ENCODE results near the gene ZNF334. TPM values are rescaled to one million over a fixed set of nuclear protein-coding genes. Genes with fewer than 3 reads are reported as not detected.

Gene ZNF334
- polyA plus RNA-seq, 1 donor (not counting 4 experiments of a cell fraction or from before 2014, with no cell fraction given): 1.3 TPM

DNA sequence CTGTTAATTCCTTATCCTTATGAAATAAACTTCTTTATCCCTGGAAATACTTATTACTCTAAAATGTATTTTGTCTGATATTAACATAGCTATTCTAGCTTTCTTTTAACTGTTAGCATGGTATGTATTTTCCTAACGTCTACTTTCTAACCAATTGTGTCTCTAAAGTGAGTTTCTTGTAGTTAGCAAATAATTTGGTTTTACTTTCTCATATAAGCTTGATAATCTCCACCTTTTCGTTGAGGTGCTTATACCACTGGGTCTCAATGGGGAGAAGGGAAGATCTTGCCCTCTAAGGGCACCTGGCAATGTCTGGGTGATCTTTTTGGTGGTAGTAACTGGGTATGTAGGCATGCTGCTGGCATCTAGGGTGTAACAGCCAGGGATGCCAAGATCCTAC is 25.7 kb downstream of the ZNF334 start:
- Histone ChIP-seq H3K79me2 (ENCODE audit: control insufficient read depth, insufficient read depth, low read length) (no peaks in the 10 kb centered on the region), H3K27ac (ENCODE audit: control insufficient read depth, insufficient read depth, low read length) (no peak overlapping the region), H3K36me3 (ENCODE audit: control insufficient read depth in 2 of 2, extremely low read depth in 1 of 2, insufficient read depth in 2 of 2, low read length in 2 of 2) (no peaks in the 10 kb centered on the region), H3K4me3 (ENCODE audit: control insufficient read depth in 2 of 3, extremely low read depth in 1 of 3, insufficient read depth in 2 of 3, low read depth in 1 of 3, low read length in 3 of 3) (no peak overlapping the region), H3K9me3 (ENCODE audit: control insufficient read depth, low read depth, low read length) (no peaks in the 10 kb centered on the region), H4K20me1 (ENCODE audit: control insufficient read depth, extremely low read depth, insufficient read depth, low read length) (no peaks in the 10 kb centered on the region), H3K27me3 (ENCODE audit: control insufficient read depth, extremely low read depth, insufficient read depth, low read length) (peaks cover 2% of the 10 kb centered on the region), H2AFZ (ENCODE audit: control insufficient read depth, low read length) (no peak overlapping the region), H3K9me1 (ENCODE audit: control insufficient read depth, extremely low read depth, insufficient read depth, low read length) (no peaks in the 10 kb centered on the region), H3K4me1 (ENCODE audit: control insufficient read depth, extremely low read depth, insufficient read depth, low read length) (no peaks in the 10 kb centered on the region), H3K9ac (ENCODE audit: control insufficient read depth, extremely low read depth, insufficient read depth, low read length) (no peak overlapping the region), H3K4me2 (ENCODE audit: control insufficient read depth, extremely low read depth, insufficient read depth, low read depth, low read length) (no peak overlapping the region)
- DNase-seq (ENCODE audit: low read depth, low spot score) (no peak), FAIRE-seq (no peak)
- dilution Hi-C loops (cut with MboI; ENCODE audit: extremely low pct_ligation_motif_present, low sequenced_read_pairs): no loop called here
- no peak for TF ChIP-seq EZH2 (IDR thresholded peaks at IDR 0.05; ENCODE audit: low read length)

DNA sequence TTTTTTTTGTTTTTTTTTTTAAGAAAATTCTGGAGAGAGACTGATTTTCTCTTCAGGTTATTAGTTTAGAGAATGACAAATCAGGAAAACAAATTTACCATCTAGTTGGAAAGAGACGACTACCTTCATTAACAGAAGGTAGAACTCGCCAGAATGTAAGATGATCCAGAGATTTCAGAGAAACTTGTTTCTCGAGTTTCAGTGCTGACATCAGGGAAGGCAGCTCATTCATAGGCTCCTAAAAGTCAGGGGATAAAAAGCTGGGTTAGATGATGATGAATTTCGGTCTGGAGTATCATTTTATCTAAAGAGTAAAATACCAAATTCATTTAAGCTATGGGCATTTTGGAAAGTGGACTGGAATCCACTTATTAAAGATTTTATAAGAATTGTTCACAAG is 27.9 kb downstream of the ZNF334 start:
- FAIRE-seq (no peak), DNase-seq (ENCODE audit: low read depth, low spot score) (no peak)
- TF ChIP-seq, protein P1, sequence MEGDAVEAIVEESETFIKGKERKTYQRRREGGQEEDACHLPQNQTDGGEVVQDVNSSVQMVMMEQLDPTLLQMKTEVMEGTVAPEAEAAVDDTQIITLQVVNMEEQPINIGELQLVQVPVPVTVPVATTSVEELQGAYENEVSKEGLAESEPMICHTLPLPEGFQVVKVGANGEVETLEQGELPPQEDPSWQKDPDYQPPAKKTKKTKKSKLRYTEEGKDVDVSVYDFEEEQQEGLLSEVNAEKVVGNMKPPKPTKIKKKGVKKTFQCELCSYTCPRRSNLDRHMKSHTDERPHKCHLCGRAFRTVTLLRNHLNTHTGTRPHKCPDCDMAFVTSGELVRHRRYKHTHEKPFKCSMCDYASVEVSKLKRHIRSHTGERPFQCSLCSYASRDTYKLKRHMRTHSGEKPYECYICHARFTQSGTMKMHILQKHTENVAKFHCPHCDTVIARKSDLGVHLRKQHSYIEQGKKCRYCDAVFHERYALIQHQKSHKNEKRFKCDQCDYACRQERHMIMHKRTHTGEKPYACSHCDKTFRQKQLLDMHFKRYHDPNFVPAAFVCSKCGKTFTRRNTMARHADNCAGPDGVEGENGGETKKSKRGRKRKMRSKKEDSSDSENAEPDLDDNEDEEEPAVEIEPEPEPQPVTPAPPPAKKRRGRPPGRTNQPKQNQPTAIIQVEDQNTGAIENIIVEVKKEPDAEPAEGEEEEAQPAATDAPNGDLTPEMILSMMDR (optimal IDR thresholded peaks at IDR 0.05 in 1 of 3, IDR thresholded peaks at IDR 0.05 in 1 of 3, conservative IDR thresholded peaks at IDR 0.05 in 1 of 3; ENCODE audit: extremely low read depth in 1 of 3, insufficient read depth in 2 of 3, low read length in 3 of 3): no peak
- no peak for TF ChIP-seq EZH2 (IDR thresholded peaks at IDR 0.05; ENCODE audit: low read length)
- Histone ChIP-seq H3K4me1 (ENCODE audit: control insufficient read depth, extremely low read depth, insufficient read depth, low read length) (no peaks in the 10 kb centered on the region), H3K9ac (ENCODE audit: control insufficient read depth, extremely low read depth, insufficient read depth, low read length) (no peak overlapping the region), H3K4me2 (ENCODE audit: control insufficient read depth, extremely low read depth, insufficient read depth, low read depth, low read length) (no peak overlapping the region), H3K27ac (ENCODE audit: control insufficient read depth, insufficient read depth, low read length) (no peak overlapping the region), H3K79me2 (ENCODE audit: control insufficient read depth, insufficient read depth, low read length) (no peaks in the 10 kb centered on the region), H3K4me3 (ENCODE audit: control insufficient read depth in 2 of 3, extremely low read depth in 1 of 3, insufficient read depth in 2 of 3, low read depth in 1 of 3, low read length in 3 of 3) (no peak overlapping the region), H3K9me3 (ENCODE audit: control insufficient read depth, low read depth, low read length) (no peaks in the 10 kb centered on the region), H3K27me3 (ENCODE audit: control insufficient read depth, extremely low read depth, insufficient read depth, low read length) (peaks cover 2% of the 10 kb centered on the region), H3K36me3 (ENCODE audit: control insufficient read depth in 2 of 2, extremely low read depth in 1 of 2, insufficient read depth in 2 of 2, low read length in 2 of 2) (no peaks in the 10 kb centered on the region), H2AFZ (ENCODE audit: control insufficient read depth, low read length) (no peak overlapping the region), H4K20me1 (ENCODE audit: control insufficient read depth, extremely low read depth, insufficient read depth, low read length) (no peaks in the 10 kb centered on the region), H3K9me1 (ENCODE audit: control insufficient read depth, extremely low read depth, insufficient read depth, low read length) (no peaks in the 10 kb centered on the region)
- dilution Hi-C loops (cut with MboI; ENCODE audit: extremely low pct_ligation_motif_present, low sequenced_read_pairs): no loop called here

DNA sequence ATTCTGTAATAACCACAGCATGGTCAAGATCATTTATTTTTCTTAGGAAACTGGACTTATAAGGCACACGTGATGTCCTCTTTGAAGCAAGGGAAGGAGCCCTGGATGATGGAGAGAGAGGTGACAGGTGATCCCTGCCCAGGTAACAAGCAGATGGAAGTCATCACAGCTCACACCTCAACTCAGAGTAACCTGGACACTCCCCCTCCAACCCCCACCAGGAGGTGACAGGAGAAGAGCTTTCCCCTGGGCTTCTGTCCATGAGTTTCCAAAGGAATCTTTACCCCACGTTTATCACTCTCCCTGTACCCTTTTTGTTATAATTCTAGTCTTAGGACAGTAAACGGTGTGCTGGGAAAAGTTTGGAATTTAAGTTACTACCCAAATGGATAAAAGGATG is 28.4 kb downstream of the ZNF334 start:
- no peak overlapping the region for H3K4me2 ChIP-seq (ENCODE audit: control insufficient read depth, extremely low read depth, insufficient read depth, low read depth, low read length)
- H3K9me1 ChIP-seq (ENCODE audit: control insufficient read depth, extremely low read depth, insufficient read depth, low read length): no peaks in the 10 kb centered on the region
- dilution Hi-C loops (cut with MboI; ENCODE audit: extremely low pct_ligation_motif_present, low sequenced_read_pairs): no loop called here
- no peak overlapping the region for H3K27ac ChIP-seq (ENCODE audit: control insufficient read depth, insufficient read depth, low read length)
- H3K36me3 ChIP-seq (ENCODE audit: control insufficient read depth in 2 of 2, extremely low read depth in 1 of 2, insufficient read depth in 2 of 2, low read length in 2 of 2): no peaks in the 10 kb centered on the region
- DNase-seq (ENCODE audit: low read depth, low spot score): no peak
- no peaks in the 10 kb centered on the region for H3K4me1 ChIP-seq (ENCODE audit: control insufficient read depth, extremely low read depth, insufficient read depth, low read length)
- no peak overlapping the region for H3K4me3 ChIP-seq (ENCODE audit: control insufficient read depth in 2 of 3, extremely low read depth in 1 of 3, insufficient read depth in 2 of 3, low read depth in 1 of 3, low read length in 3 of 3)
- H2AFZ ChIP-seq (ENCODE audit: control insufficient read depth, low read length): no peak overlapping the region
- no peaks in the 10 kb centered on the region for H4K20me1 ChIP-seq (ENCODE audit: control insufficient read depth, extremely low read depth, insufficient read depth, low read length)
- peaks cover 2% of the 10 kb centered on the region for H3K27me3 ChIP-seq (ENCODE audit: control insufficient read depth, extremely low read depth, insufficient read depth, low read length)
- no peaks in the 10 kb centered on the region for H3K79me2 ChIP-seq (ENCODE audit: control insufficient read depth, insufficient read depth, low read length)
- TF ChIP-seq, protein P1 (optimal IDR thresholded peaks at IDR 0.05 in 1 of 3, IDR thresholded peaks at IDR 0.05 in 1 of 3, conservative IDR thresholded peaks at IDR 0.05 in 1 of 3; ENCODE audit: extremely low read depth in 1 of 3, insufficient read depth in 2 of 3, low read length in 3 of 3): no peak
- TF ChIP-seq EZH2 (IDR thresholded peaks at IDR 0.05; ENCODE audit: low read length): no peak
- H3K9ac ChIP-seq (ENCODE audit: control insufficient read depth, extremely low read depth, insufficient read depth, low read length): no peak overlapping the region
- FAIRE-seq: no peak
- H3K9me3 ChIP-seq (ENCODE audit: control insufficient read depth, low read depth, low read length): no peaks in the 10 kb centered on the region
